A673 (cell line): ENCODE data around the gene METTL8. TPM values are rescaled to one million over a fixed set of nuclear protein-coding genes. Genes with fewer than 3 reads are reported as not detected.

Source experiments
- BruUV-seq: library from RNA; stranded (reverse); fragments of 400-500 nt; replicated peaks from 2 replicates; lab custom pipeline; 2021; lab: Mats Ljungman, UMichigan
- CTCF ChIA-PET: fragments of 300-600 bp; sonication (Branson Sonifier 250); formaldehyde crosslinking; loops from one replicate; lab custom pipeline; 2022; ENCODE audit warnings: antibody characterized with exemption; lab: Charles Lee
- POLR2A ChIA-PET: fragments of 300-600 bp; sonication (Branson Sonifier 250); formaldehyde crosslinking; loops from one replicate; lab custom pipeline; 2022; ENCODE audit warnings: antibody characterized with exemption; ENCODE audit not compliant: low non-redundant PET; lab: Charles Lee
- DNase-seq: peaks from one replicate; pipeline ENCODE4 v3.0.0-alpha.2; 2015; ENCODE audit warnings: low spot score
- H3K27ac ChIP-seq: fragments of 200-600 bp; sonication (generic); 2 replicates; pipeline ENCODE4 v1.5.1; 2016; ENCODE audit warnings: mixed run types, low read depth, mild to moderate bottlenecking, mixed read lengths, antibody characterized with exemption, low read length; ENCODE audit not compliant: poor library complexity, severe bottlenecking
- H3K27me3 ChIP-seq: fragments of 200-600 bp; sonication (generic); replicated peaks from 2 replicates; pipeline ENCODE4 v1.6.1; 2017; ENCODE audit warnings: mixed run types, low read depth, mild to moderate bottlenecking, mixed read lengths, antibody characterized with exemption, low read length; ENCODE audit not compliant: insufficient read depth, poor library complexity
- H3K36me3 ChIP-seq: fragments of 200-600 bp; sonication (generic); 2 replicates; pipeline ENCODE4 v1.6.1; 2016; ENCODE audit warnings: mixed run types, mild to moderate bottlenecking, mixed read lengths, antibody characterized with exemption, low read length; ENCODE audit not compliant: insufficient read depth, poor library complexity, severe bottlenecking
- H3K4me1 ChIP-seq: fragments of 200-600 bp; sonication (generic); 2 replicates; pipeline ENCODE4 v1.6.1; 2017; ENCODE audit warnings: mixed run types, mild to moderate bottlenecking, mixed read lengths, antibody characterized with exemption, low read length; ENCODE audit not compliant: insufficient read depth, poor library complexity, severe bottlenecking
- H3K4me3 ChIP-seq: fragments of 200-600 bp; sonication (generic); 2 replicates; pipeline ENCODE4 v1.5.1; 2016; ENCODE audit warnings: low read depth, mixed run types, mild to moderate bottlenecking, mixed read lengths, low read length; ENCODE audit not compliant: poor library complexity, severe bottlenecking
- H3K9me3 ChIP-seq: fragments of 200-600 bp; sonication (generic); 2 replicates; pipeline ENCODE4 v1.6.1; 2016; ENCODE audit warnings: mixed run types, low read depth, mild to moderate bottlenecking, mixed read lengths, antibody characterized with exemption, low read length; ENCODE audit not compliant: poor library complexity, severe bottlenecking
- EZH2 ChIP-seq: fragments of 200-600 bp; sonication (generic); IDR thresholded peaks from 2 replicates; pipeline ENCODE4 v1.6.1; 2017; ENCODE audit warnings: borderline replicate concordance, low read depth, mild to moderate bottlenecking, mixed read lengths, antibody characterized with exemption, low read length; ENCODE audit not compliant: poor library complexity, severe bottlenecking
- intact Hi-C: fragments of 100-400 bp; cut with micrococcal nuclease; formaldehyde crosslinking; loops from one replicate; pipeline ENCODE4 v1.10.0; 2022; ENCODE audit not compliant: unreplicated experiment
- total RNA-seq: library from RNA; stranded (reverse); gene quantifications from 2 replicates; pipeline ENCODE4 v1.2.3, GENCODE V29; 2021
- TF ChIP-seq, protein P1 (sequence below): fragments of 300-800, 200-600 bp; sonication (generic); conservative IDR thresholded peaks from 2 replicates; pipeline ENCODE4 v1.5.1; 2017; ENCODE audit warnings: low read depth, mild to moderate bottlenecking, antibody characterized with exemption, low read length, moderate library complexity, mixed read lengths

METTL8 gene
- total RNA-seq, 1 experiment from 2014 or later: 33.5 TPM

DNA sequence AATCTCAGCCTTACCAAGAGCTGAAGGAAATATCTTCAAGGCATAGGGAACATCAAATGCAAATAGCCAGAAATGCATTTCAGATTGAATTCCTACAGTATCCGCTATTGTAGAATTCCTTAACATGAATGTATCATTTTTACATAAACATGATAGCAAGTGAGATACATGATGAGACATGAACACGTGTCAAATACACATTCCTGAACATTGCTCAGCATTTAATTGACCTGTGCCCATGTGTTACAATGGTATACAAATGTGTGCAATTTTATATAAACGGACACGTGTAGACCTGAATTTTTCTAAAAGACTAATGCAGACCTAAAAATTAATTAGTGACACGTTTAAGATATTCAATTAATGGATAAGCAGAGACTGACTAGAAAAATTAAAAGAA lies 140.1 kb downstream of the METTL8 start:
- Histone ChIP-seq H3K27ac (no peak overlapping the region), H3K9me3 (no peaks in the 10 kb centered on the region), H3K4me1 (no peaks in the 10 kb centered on the region), H3K27me3 (no peaks in the 10 kb centered on the region), H3K36me3 (no peaks in the 10 kb centered on the region), H3K4me3 (no peak overlapping the region)
- ChIA-PET POLR2A (interaction anchor here (0.7 kb wide), 1 partner anchor 839 kb away, joined by 3 read pairs; no protein-coding TSS in a partner anchor), CTCF (no interaction called here)
- TF ChIP-seq, protein P1, sequence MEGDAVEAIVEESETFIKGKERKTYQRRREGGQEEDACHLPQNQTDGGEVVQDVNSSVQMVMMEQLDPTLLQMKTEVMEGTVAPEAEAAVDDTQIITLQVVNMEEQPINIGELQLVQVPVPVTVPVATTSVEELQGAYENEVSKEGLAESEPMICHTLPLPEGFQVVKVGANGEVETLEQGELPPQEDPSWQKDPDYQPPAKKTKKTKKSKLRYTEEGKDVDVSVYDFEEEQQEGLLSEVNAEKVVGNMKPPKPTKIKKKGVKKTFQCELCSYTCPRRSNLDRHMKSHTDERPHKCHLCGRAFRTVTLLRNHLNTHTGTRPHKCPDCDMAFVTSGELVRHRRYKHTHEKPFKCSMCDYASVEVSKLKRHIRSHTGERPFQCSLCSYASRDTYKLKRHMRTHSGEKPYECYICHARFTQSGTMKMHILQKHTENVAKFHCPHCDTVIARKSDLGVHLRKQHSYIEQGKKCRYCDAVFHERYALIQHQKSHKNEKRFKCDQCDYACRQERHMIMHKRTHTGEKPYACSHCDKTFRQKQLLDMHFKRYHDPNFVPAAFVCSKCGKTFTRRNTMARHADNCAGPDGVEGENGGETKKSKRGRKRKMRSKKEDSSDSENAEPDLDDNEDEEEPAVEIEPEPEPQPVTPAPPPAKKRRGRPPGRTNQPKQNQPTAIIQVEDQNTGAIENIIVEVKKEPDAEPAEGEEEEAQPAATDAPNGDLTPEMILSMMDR: no peak
- no peak for TF ChIP-seq EZH2
- BruUV-seq: no TSS peak
- no peak for DNase-seq
- intact Hi-C loops: no loop called here

DNA sequence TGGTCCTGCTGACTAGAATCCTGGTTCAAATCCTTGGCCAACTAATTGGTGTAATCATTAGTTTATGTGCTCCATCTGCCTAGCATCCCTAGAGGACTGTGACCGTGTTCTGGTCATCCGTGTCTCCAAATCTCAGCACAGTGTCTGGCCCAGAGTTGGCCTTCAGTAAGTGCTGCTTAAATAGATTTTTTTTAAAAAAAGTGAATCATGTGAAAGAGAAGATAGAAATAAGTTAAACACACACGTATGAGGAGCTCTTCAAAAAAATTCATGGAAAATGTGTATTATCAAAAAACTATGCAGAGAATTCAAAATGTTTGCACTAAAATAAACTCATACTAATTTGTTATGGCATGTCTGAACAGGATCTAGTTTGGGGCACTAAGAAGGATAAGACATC lies 143.8 kb downstream of the METTL8 start:
- Histone ChIP-seq H3K27me3 (no peaks in the 10 kb centered on the region), H3K4me1 (peaks cover 13% of the 10 kb centered on the region), H3K27ac (no peak overlapping the region), H3K4me3 (no peak overlapping the region), H3K36me3 (no peaks in the 10 kb centered on the region), H3K9me3 (no peaks in the 10 kb centered on the region)
- CTCF ChIA-PET: no interaction called here
- BruUV-seq: no TSS peak
- intact Hi-C loops: no loop called here
- TF ChIP-seq, protein P1: no peak
- no peak for TF ChIP-seq EZH2
- no peak for DNase-seq
- POLR2A ChIA-PET: no interaction called here

DNA sequence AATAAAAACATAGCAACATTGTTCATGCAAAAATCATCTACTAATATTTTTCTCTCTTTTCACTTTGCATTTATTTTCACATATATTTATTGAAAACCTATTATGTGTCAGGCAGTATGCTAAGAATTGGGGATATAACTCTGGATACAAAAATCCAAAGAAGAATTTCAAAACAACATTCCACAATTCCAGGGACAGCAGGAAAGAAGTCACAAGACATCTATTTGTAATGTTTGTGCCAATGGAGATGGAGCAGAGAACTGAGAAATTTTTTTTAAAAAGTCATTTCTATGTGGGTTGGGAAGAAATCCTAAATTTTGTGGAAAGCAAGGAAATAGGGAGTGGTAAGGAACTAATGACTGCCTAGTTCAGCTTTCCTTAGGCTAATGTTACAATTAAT lies 144.5 kb downstream of the METTL8 start:
- Histone ChIP-seq H3K4me3 (no peak overlapping the region), H3K36me3 (no peaks in the 10 kb centered on the region), H3K27ac (no peak overlapping the region), H3K27me3 (no peaks in the 10 kb centered on the region), H3K9me3 (no peaks in the 10 kb centered on the region), H3K4me1 (peaks cover 13% of the 10 kb centered on the region)
- ChIA-PET CTCF (interaction anchor here (0.7 kb wide), 1 partner anchor 213 kb away, joined by 3 read pairs; no protein-coding TSS in a partner anchor), POLR2A (no interaction called here)
- no TSS peak for BruUV-seq
- TF ChIP-seq, protein P1: no peak
- intact Hi-C loops: no loop called here
- DNase-seq: no peak
